Subcutaneous preadipocyte (primary cell): Measurements from ENCODE around the gene PDCL3. TPM values are rescaled to one million over a fixed set of nuclear protein-coding genes. Genes with fewer than 3 reads are reported as not detected.

Source experiments
- small RNA-seq: library from RNA; depleted of rRNA; stranded (forward); fragments of <200 nt; gene quantifications from one replicate; pipeline ENCODE3, GENCODE V24; 2012
- total RNA-seq: library from RNA; depleted of rRNA; stranded (reverse); fragments of >200 nt; gene quantifications from 2 replicates; pipeline ENCODE4 v1.2.3, GENCODE V29; 2012

Gene PDCL3
- 10.3 and 12.5 TPM in 2 replicates for total RNA-seq

GRCh38 chr2:100562613-100563406 lies at the start of gene PDCL3:
PDCL3 (plus strand) TSS chr2:100562993; CDS start chr2:100563068, 75 bp downstream.

Small RNA genes within 50 kb of the gene (small RNA-seq; reads per million reads assigned to genes)
- not detected for gene HMGN2P22

Other genes with a start within 250 kb of the PDCL3 start
- gene LONRF2, start 240.5 kb upstream of the PDCL3 start, total RNA-seq = under 0.01 TPM in 2 replicates
- gene CHST10, start 145.3 kb upstream of the PDCL3 start, total RNA-seq = 4.8 and 7.8 TPM in 2 replicates
- gene NMS, start 92.5 kb upstream of the PDCL3 start, total RNA-seq = not detected in 2 replicates